Osteoblast (primary cell): ENCODE results near the gene CD99L2. TPM values are rescaled to one million over a fixed set of nuclear protein-coding genes. Genes with fewer than 3 reads are reported as not detected.

Experiments used
- DNase-seq: peaks from one replicate; pipeline ENCODE4 v3.0.0; 2011; ENCODE audit warnings: low spot score, mixed read lengths; ENCODE audit not compliant: insufficient read length; ENCODE audit errors: missing footprints
- H2AFZ ChIP-seq: 2 replicates; pipeline ENCODE4 v1.6.0; 2011; ENCODE audit warnings: mild to moderate bottlenecking, low read length
- H3K27ac ChIP-seq: 2 replicates; pipeline ENCODE4 v1.5.1; 2011; ENCODE audit warnings: mild to moderate bottlenecking, low read depth, low read length, moderate library complexity
- H3K27me3 ChIP-seq: 2 replicates; pipeline ENCODE4 v1.6.0; 2012; ENCODE audit warnings: mild to moderate bottlenecking, control low read depth, inconsistent platforms, low read length, moderate library complexity; ENCODE audit not compliant: insufficient read depth
- H3K36me3 ChIP-seq: 2 replicates; pipeline ENCODE4 v1.5.1; 2011; ENCODE audit warnings: mild to moderate bottlenecking, low read length, control low read depth, moderate library complexity; ENCODE audit not compliant: insufficient read depth
- H3K4me1 ChIP-seq: 2 replicates; pipeline ENCODE4 v1.5.1; 2011; ENCODE audit warnings: mild to moderate bottlenecking, low read length, control low read depth, moderate library complexity; ENCODE audit not compliant: insufficient read depth
- H3K4me2 ChIP-seq: 2 replicates; pipeline ENCODE4 v1.6.0; 2011; ENCODE audit warnings: mild to moderate bottlenecking, low read length; ENCODE audit not compliant: insufficient read depth
- H3K4me3 ChIP-seq: fragments of 200-600 bp; sonication (generic); 3 replicates; pipeline ENCODE4 v1.5.1; 2012; ENCODE audit warnings: mild to moderate bottlenecking, low read length, inconsistent platforms; ENCODE audit not compliant: insufficient read depth
- H3K79me2 ChIP-seq: 2 replicates; pipeline ENCODE4 v1.6.0; 2012; ENCODE audit warnings: mild to moderate bottlenecking, low read length, control low read depth, inconsistent platforms; ENCODE audit not compliant: insufficient read depth
- H3K9me3 ChIP-seq: 2 replicates; pipeline ENCODE4 v1.5.1; 2011; ENCODE audit warnings: low read depth, low read length, control low read depth
- H4K20me1 ChIP-seq: 2 replicates; pipeline ENCODE4 v1.6.0; 2012; ENCODE audit warnings: mild to moderate bottlenecking, low read length, control low read depth; ENCODE audit not compliant: insufficient read depth
- CTCF ChIP-seq: IDR thresholded peaks from 2 replicates; pipeline ENCODE4 v1.5.1; 2011; ENCODE audit warnings: mild to moderate bottlenecking, low read depth, low read length, moderate library complexity; ENCODE audit errors: extremely low read depth
- total RNA-seq: library from RNA; depleted of rRNA; stranded (reverse); fragments of >200 nt; gene quantifications from 2 replicates; pipeline ENCODE4 v1.2.3, GENCODE V29; 2012

Gene CD99L2
- total RNA-seq, 1 donor, result 85.0 TPM

GRCh38 chrX:150770623-150771022, 127.8 kb downstream of the CD99L2 start:
- no peak for TF ChIP-seq CTCF
- no peaks in the 10 kb centered on the region for H3K79me2 ChIP-seq
- DNase-seq, result no peak

GRCh38 chrX:150769408-150769807, 129.1 kb downstream of the CD99L2 start:
- Histone ChIP-seq H3K27ac (no peak overlapping the region), H3K4me1 (peaks cover 10% of the 10 kb centered on the region), H3K36me3 (no peaks in the 10 kb centered on the region), H3K4me2 (no peak overlapping the region), H2AFZ (no peak overlapping the region), H3K4me3 (no peak overlapping the region), H3K27me3 (no peaks in the 10 kb centered on the region), H3K9me3 (no peaks in the 10 kb centered on the region), H4K20me1 (no peaks in the 10 kb centered on the region), H3K79me2 (no peaks in the 10 kb centered on the region)
- peak; percentile 80 for DNase-seq
- TF ChIP-seq CTCF, result no peak

More at GRCh38 chrX:150770623-150771022, 127.8 kb downstream of the CD99L2 start:
- H4K20me1 ChIP-seq, result no peaks in the 10 kb centered on the region
- H3K27me3 ChIP-seq, result no peaks in the 10 kb centered on the region
- no peak overlapping the region for H3K27ac ChIP-seq
- no peak overlapping the region for H2AFZ ChIP-seq
- peaks cover 10% of the 10 kb centered on the region for H3K4me1 ChIP-seq
- H3K9me3 ChIP-seq, result no peaks in the 10 kb centered on the region
- H3K4me3 ChIP-seq, result no peak overlapping the region
- no peaks in the 10 kb centered on the region for H3K36me3 ChIP-seq
- no peak overlapping the region for H3K4me2 ChIP-seq

- Histone ChIP-seq H3K9me3 (no peaks in the 10 kb centered on the region), H3K36me3 (no peaks in the 10 kb centered on the region), H3K4me1 (peaks cover 10% of the 10 kb centered on the region), H3K4me2 (no peak overlapping the region), H2AFZ (no peak overlapping the region), H3K4me3 (no peak overlapping the region), H3K79me2 (no peaks in the 10 kb centered on the region), H3K27me3 (no peaks in the 10 kb centered on the region), H3K27ac (no peak overlapping the region), H4K20me1 (no peaks in the 10 kb centered on the region)
- TF ChIP-seq CTCF, result no peak
- DNase-seq, result peak; percentile 79
Measured at GRCh38 chrX:150768580-150769190, 129.8 kb downstream of the CD99L2 start.

GRCh38 chrX:150768132-150768485, 130.4 kb downstream of the CD99L2 start:
- H3K4me1 ChIP-seq, result peaks cover 10% of the 10 kb centered on the region
- TF ChIP-seq CTCF, result no peak
- H2AFZ ChIP-seq, result no peak overlapping the region
- no peak overlapping the region for H3K4me3 ChIP-seq
- DNase-seq, result peak; percentile 57
- peak overlapping the region; percentile 39 for H3K4me2 ChIP-seq
- no peaks in the 10 kb centered on the region for H3K27me3 ChIP-seq
- no peaks in the 10 kb centered on the region for H4K20me1 ChIP-seq
- peak overlapping the region; percentile 61 for H3K27ac ChIP-seq
- H3K36me3 ChIP-seq, result no peaks in the 10 kb centered on the region
- H3K79me2 ChIP-seq, result no peaks in the 10 kb centered on the region
- no peaks in the 10 kb centered on the region for H3K9me3 ChIP-seq
